Daoy (cell line): ENCODE measurements around the gene ZNF438. TPM values are rescaled to one million over a fixed set of nuclear protein-coding genes. Genes with fewer than 3 reads are reported as not detected.

ENCODE experiments used
- DNase-seq: peaks from one replicate; pipeline ENCODE4 v3.0.0-alpha.2; 2015; ENCODE audit warnings: low read depth
- total RNA-seq: library from RNA; depleted of rRNA; stranded (reverse); fragments of >200 nt; shearing (Covaris generic); gene quantifications from 2 replicates; pipeline ENCODE4 v1.2.3, GENCODE V29; 2014

ZNF438 gene
- total RNA-seq, 1 experiment from 2014 or later: 0.91 TPM

GRCh38 chr10:30828164-30828563 lies 203.5 kb downstream of the ZNF438 start:
- no peak for DNase-seq

DNA sequence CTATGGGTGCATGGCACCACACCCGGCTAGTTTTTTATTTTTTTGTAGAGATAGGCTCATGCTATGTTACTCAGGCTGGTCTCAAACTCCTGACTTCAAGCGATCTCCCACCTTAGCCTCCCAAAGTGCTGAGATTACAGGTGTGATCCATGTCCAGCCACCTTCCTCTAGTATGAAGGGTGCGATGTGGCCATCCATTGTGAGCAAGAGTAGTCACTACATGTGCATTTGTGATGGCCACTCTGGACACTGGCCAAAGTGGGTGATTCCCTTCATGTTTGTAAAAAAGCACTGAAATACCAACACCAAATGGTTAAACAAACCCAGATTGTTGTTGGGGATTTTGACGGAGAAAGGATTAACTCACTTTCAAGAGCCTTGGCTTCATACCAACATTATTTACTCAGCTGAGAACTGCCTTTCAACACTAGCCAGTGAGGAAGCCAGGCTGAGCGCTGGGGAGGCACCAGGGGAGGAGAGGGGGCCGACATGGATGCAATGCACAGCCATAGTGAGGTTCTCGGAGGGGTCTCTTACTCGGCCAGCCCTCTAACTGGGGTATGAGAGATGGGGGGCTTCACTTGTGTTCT lies 204.0 kb downstream of the ZNF438 start:
- DNase-seq: no peak

GRCh38 chr10:30826679-30827078 lies 205.0 kb downstream of the ZNF438 start:
- DNase-seq: no peak

DNA sequence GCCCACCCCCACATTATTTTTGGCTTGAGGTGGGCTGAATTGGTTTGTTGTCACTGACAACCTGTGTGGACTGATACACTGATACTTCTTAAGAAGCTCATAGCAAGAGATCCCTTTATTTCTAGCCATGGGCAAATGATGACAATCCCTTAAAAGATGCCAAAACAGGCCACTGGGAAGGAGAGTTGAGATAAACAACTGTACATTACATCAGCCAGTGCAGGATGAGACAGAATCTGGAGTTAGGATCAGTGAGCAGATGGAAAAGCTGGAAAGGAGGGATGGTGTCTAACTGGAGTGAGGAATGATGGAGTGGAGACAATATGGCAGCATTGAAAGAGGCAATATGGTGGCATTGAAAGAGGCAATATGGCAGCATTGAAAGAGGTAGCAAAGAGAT lies 206.2 kb downstream of the ZNF438 start:
- DNase-seq: no peak

DNA sequence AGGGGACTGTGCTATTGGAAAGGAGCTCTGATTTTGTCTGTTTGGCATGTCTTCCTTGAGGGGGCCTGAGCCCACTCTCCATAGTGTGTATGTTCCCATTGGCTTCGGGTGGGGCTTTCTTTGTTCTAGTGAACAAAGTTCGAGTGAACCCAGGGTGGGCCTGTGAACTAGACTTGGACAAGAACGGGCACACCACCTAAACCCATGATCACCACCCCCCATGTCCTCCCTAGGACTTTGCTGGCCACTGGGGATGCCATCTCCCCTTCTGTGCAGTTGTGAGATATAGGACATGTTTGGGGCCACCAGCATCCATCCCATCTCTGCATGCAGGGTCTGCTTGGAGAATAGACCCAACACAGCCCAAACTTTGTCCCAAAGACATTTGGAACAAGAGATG lies 206.6 kb downstream of the ZNF438 start:
- DNase-seq: no peak

DNA sequence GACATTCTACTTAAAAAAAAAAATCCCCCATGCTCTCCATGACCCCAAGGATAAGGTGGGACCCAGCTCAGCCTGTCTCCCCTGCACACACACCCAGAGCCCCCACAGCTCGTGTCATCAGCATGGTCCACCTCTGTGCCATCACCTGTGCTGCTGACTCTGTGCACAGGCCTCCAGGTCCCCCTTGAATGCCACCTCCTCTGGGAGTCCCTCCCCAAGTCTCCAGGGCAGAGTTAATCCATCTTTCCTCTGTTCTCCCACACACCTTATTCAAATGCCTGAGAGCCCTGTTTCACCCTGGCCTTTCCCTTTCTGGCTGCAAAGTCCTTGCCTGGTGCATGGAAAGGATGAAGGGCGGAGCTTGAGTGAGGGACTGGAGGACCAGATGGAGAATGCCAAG lies 208.0 kb downstream of the ZNF438 start:
- no peak for DNase-seq

GRCh38 chr10:30822693-30823465 lies 208.8 kb downstream of the ZNF438 start:
- DNase-seq: no peak

- DNase-seq: no peak
These were observed 209.5 kb downstream of the ZNF438 start for GRCh38 chr10:30821994-30822692.

GRCh38 chr10:30821261-30821993 lies 210.2 kb downstream of the ZNF438 start:
- DNase-seq: no peak

DNA sequence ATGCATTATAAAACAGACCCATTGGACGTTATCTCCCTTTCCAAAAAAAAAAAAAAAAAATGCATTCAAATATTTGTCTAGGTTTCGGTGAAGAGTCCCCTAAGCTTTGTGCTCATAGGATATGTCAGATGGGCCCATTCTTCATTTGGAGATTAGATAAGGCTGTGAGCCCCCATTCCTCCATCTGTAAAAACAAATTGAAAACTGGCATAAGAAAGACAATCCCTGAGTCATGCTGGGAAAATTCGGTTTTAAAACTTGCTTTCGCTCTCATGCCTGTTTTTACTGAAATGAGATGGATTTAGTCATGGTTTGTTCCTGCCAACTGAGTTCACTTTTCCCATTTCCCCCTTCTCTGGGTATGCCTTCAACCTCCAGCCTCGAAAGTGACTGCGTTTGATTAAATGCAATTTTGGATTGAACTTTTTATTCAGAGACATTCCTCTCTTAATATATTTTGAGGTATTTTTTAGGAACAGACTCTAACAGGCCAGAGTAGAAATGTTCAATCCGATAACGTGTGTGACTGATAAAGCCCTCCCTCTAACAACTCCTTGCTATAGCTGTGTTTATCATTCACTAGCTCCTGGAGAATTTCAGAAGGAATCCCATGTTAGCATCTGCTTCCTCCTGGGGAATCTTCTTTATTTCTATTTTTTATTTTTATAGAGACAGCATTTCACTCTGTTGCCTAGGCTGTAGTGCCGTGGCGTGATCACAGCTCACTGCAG lies 211.2 kb downstream of the ZNF438 start:
- DNase-seq: peak; percentile 76

DNA sequence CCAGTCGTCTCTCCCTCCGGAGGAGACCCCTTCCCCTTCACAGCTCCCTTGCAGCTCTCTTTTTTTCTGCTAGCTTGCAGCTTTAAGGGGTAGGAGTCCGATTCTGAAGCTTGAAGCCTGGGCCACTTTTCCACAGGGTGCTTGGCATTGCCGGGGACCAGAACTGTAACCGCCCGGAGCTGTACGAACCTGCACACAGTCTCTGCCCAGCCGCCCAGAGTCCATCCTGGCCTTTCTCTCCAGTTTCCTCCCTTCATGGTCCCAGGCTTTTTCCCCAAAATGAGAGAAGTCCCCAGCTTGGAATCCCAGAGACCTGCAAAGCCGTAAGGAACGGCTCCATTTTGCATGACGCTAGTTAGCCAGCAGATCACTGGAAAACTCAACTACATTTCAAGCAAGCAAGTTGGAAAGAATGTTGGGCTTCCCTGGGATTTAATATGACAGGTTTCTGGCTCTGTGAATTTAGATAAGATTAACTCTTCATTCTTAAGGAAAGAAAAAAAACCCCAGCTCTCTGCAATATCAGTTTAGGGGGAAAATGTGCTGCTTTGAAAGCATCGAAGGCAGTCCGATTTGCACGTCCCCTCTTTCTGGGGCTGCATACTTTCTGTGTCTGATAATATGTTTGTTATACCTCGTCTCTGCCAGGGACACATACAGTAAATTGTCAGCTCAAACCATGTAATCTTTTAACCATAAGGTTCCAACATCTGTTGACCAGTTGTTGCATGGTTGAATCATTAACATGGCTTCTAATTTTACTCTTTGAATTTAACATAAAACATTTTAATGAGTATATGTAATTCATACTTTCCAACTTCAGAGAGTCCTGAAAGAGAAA lies 212.1 kb downstream of the ZNF438 start:
- no peak for DNase-seq

- peak; percentile 60 for DNase-seq
These were observed 212.8 kb downstream of the ZNF438 start for GRCh38 chr10:30818854-30819253.

DNA sequence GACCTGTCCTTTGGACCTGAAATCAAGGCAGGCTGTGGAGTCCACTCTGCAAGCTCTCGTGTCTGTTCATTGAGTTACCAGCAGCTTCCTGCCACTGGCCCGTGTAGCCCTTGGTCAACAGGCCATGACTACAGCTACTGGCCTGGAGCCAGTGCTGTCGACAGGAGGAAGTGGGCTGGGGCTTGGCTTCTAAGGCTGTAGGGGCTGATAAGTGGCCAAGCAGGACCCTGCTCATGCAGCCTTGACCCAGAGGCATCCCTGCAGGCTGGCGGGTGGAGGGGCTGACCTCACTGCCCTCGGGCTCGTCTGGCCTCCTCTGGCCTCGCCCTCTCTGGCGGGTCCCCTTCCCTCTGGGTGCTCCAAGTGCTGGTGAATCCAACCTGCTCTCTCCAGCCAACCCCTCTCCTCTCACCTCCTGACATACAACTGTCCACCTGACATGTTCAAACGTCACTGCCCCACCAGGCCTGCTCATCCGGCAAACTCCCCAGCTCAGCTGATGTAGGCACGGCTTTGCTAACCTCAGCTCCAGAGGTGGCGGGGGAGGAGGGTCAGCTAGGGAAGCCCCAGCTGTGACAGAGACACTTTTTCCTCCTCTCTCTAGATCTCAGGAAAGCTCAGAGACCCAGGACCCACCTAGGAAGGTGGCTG lies 213.5 kb downstream of the ZNF438 start:
- peak; percentile 47 for DNase-seq

GRCh38 chr10:30817541-30817940 lies 214.1 kb downstream of the ZNF438 start:
- DNase-seq: no peak

DNA sequence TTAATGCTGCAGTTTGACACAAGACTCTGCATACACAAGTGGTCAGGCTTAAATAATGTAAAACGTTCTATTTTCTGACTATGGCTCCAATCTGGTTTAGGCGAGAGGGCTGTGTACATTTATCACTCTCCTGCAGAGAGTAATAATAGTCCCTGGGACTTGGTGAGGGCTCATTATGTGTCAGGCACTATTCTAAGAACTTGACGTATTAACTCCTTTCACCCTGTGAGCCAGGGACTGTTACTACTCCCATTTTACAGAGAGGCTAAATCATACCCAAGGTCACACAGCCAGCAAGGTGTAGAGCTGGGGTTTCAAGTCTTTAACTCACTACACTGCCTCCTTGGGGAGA lies 214.9 kb downstream of the ZNF438 start:
- no peak for DNase-seq

GRCh38 chr10:30816159-30816819 lies 215.4 kb downstream of the ZNF438 start:
- DNase-seq: no peak

DNA sequence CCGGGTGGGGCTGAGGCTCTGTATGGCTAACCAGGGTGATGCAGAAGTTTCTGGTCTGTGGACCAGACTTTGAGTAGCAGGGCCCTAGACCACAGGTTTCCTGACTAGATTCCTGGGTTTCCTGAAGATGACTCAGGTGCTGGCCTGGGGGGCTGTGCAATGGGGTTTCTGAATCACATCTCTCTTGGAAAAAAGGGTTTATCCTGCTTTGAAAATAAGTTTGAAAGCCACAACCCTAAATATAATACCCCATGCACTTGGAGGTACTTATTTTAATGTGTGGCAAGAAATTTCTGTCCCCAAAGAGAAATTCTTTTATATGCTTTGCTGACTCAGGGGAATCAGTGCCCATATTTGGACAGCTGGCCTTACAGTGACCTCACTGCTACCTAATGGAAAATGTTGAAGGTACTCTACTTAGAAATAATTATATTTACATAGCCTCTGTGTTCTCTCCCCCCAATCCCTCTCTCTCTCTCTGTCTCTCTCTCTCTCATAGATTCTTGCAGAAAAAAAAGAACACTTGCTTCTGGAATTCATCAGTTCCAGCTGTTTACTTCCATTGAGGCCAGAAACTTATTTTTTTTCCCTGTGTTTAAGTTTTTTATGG lies 217.7 kb downstream of the ZNF438 start:
- peak; percentile 84 for DNase-seq

DNA sequence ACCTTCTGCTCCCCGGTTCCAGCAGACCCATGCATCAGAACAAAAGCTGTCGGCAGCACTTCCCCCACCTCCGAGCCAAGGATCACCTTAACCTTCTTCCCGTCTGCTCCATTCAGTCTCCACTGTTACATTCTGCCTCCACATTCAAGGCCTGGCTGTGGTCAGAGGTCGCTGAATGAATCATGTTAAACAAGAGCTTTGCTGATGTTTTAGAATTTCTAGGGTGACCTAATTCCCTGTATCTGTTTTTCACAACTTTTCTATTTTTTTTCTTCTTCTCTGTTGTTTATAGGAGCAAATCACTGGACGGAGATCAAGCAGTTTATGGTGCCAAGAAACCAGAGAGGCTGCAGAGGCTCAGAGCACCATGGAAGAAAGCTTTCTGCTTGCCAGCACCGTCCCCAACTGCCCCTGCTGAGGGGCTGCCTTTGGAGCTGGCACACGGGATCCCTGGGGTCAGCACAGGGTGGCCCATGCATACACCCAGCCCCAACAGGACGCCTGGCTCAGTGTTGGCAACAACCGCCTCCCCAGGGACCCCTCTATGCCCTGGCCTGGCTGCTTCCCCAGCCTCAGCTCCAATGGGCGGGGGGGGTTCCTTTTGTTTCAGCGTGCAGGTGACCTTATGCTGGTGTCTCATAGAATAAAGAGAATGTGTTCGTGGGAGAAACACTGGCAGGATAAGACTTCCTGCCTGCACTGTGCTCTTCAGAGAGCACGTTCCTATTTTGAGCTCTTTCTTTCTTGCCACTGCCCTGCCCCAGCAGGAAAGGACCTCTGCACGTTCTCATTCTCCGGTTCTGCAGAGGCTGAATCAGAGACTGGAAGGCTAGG lies 219.4 kb downstream of the ZNF438 start:
- DNase-seq: peak; percentile 42
